H9 (cell line): Measurements from ENCODE around the gene PTCHD1. TPM values are rescaled to one million over a fixed set of nuclear protein-coding genes. Genes with fewer than 3 reads are reported as not detected.

Experiments used
- DNase-seq: peaks from one replicate; pipeline ENCODE4 v3.0.0-alpha.2; 2017
- H2AFZ ChIP-seq: one replicate; pipeline ENCODE4 v1.6.1; 2013; ENCODE audit warnings: mild to moderate bottlenecking, low read length, control low read depth, moderate library complexity
- H2AK5ac ChIP-seq: 2 replicates; pipeline ENCODE4 v1.6.1; 2013; ENCODE audit warnings: low read length, control low read depth, mixed read lengths; ENCODE audit not compliant: insufficient read length
- H2BK120ac ChIP-seq: one replicate; pipeline ENCODE4 v1.6.1; 2013; ENCODE audit warnings: low read depth, mild to moderate bottlenecking, low read length, control low read depth, inconsistent platforms; ENCODE audit not compliant: poor library complexity, severe bottlenecking
- H2BK12ac ChIP-seq: 2 replicates; pipeline ENCODE4 v1.6.1; 2013; ENCODE audit warnings: low read length, control low read depth, mixed read lengths, low read depth; ENCODE audit not compliant: insufficient read length
- H2BK15ac ChIP-seq: 2 replicates; pipeline ENCODE4 v1.6.1; 2013; ENCODE audit warnings: low read depth, low read length, control low read depth
- H2BK20ac ChIP-seq: one replicate; pipeline ENCODE4 v1.6.1; 2013; ENCODE audit warnings: low read depth, mild to moderate bottlenecking, low read length, control low read depth, inconsistent platforms; ENCODE audit not compliant: poor library complexity, severe bottlenecking
- H2BK5ac ChIP-seq: 2 replicates; pipeline ENCODE4 v1.6.1; 2013; ENCODE audit warnings: low read length, control low read depth, mixed read lengths; ENCODE audit not compliant: insufficient read length
- H3K14ac ChIP-seq: 2 replicates; pipeline ENCODE4 v1.6.1; 2013; ENCODE audit warnings: low read length, control low read depth; ENCODE audit not compliant: insufficient read depth
- H3K18ac ChIP-seq: 2 replicates; pipeline ENCODE4 v1.6.1; 2013; ENCODE audit warnings: low read depth, mild to moderate bottlenecking, mixed read lengths, low read length, control low read depth; ENCODE audit not compliant: insufficient read length
- H3K23ac ChIP-seq: 2 replicates; pipeline ENCODE4 v1.6.1; 2013; ENCODE audit warnings: low read length, control low read depth, mixed read lengths, low read depth; ENCODE audit not compliant: insufficient read length
- H3K23me2 ChIP-seq: 2 replicates; pipeline ENCODE4 v1.6.1; 2013; ENCODE audit warnings: low read depth, mild to moderate bottlenecking, mixed read lengths, low read length, control low read depth; ENCODE audit not compliant: insufficient read length, poor library complexity, severe bottlenecking
- H3K27ac ChIP-seq: 2 replicates; pipeline ENCODE4 v1.5.1; 2013; ENCODE audit warnings: low read length, control low read depth, mixed read lengths, low read depth; ENCODE audit not compliant: insufficient read length
- H3K27me3 ChIP-seq: 2 replicates; pipeline ENCODE4 v1.6.1; 2013; ENCODE audit warnings: low read length, control low read depth, inconsistent platforms; ENCODE audit not compliant: insufficient read depth
- H3K4ac ChIP-seq: 2 replicates; pipeline ENCODE4 v1.6.1; 2013; ENCODE audit warnings: low read depth, mild to moderate bottlenecking, control low read depth, inconsistent platforms, low read length, moderate library complexity
- H3K4me1 ChIP-seq: 2 replicates; pipeline ENCODE4 v1.6.1; 2013; ENCODE audit warnings: low read length, control low read depth, inconsistent platforms; ENCODE audit not compliant: insufficient read depth
- H3K4me2 ChIP-seq: 2 replicates; pipeline ENCODE4 v1.6.1; 2013; ENCODE audit warnings: low read length, control low read depth, mixed read lengths; ENCODE audit not compliant: insufficient read length, insufficient read depth
- H3K56ac ChIP-seq: 2 replicates; pipeline ENCODE4 v1.6.1; 2013; ENCODE audit warnings: low read depth, mild to moderate bottlenecking, mixed read lengths, low read length, control low read depth; ENCODE audit not compliant: insufficient read length
- H3K79me1 ChIP-seq: 2 replicates; pipeline ENCODE4 v1.6.1; 2013; ENCODE audit warnings: low read depth, mild to moderate bottlenecking, moderate library complexity, low read length, control low read depth, inconsistent platforms; ENCODE audit not compliant: insufficient read depth, poor library complexity, severe bottlenecking
- H3K79me2 ChIP-seq: 2 replicates; pipeline ENCODE4 v1.6.1; 2013; ENCODE audit warnings: low read length, control low read depth, inconsistent platforms; ENCODE audit not compliant: insufficient read depth
- H3K9ac ChIP-seq: 2 replicates; pipeline ENCODE4 v1.6.1; 2013; ENCODE audit warnings: low read length, control low read depth, mixed read lengths; ENCODE audit not compliant: insufficient read length; ENCODE audit errors: extremely low read depth
- H3K9me3 ChIP-seq: one replicate; pipeline ENCODE4 v1.6.1; 2013; ENCODE audit warnings: low read depth, low read length, inconsistent platforms; ENCODE audit not compliant: control insufficient read depth
- H3T11ph ChIP-seq: one replicate; pipeline ENCODE4 v1.6.1; 2013; ENCODE audit warnings: mild to moderate bottlenecking, low read length, control low read depth, inconsistent platforms
- H4K20me1 ChIP-seq: one replicate; pipeline ENCODE4 v1.6.1; 2013; ENCODE audit not compliant: control insufficient read depth, insufficient read length, insufficient read depth
- H4K5ac ChIP-seq: 2 replicates; pipeline ENCODE4 v1.6.1; 2013; ENCODE audit warnings: low read depth, mild to moderate bottlenecking, mixed read lengths, low read length, control low read depth; ENCODE audit not compliant: insufficient read length
- H4K8ac ChIP-seq: replicated peaks from 2 replicates; pipeline ENCODE4 v1.6.1; 2013; ENCODE audit warnings: low read length, control low read depth, mixed read lengths, low read depth; ENCODE audit not compliant: insufficient read length
- H4K91ac ChIP-seq: 2 replicates; pipeline ENCODE4 v1.6.1; 2013; ENCODE audit warnings: low read depth, mild to moderate bottlenecking, moderate library complexity, mixed read lengths, low read length, control low read depth; ENCODE audit not compliant: insufficient read length
- H3K27ac Mint-ChIP-seq, 3 experiments: 2 replicates in 2 of 3; 3 replicates in 1 of 3; pipeline ENCODE4 v1.8.0; 2020 to 2021; ENCODE audit warnings: mixed read lengths in 3 of 3, mild to moderate bottlenecking in 1 of 3, moderate library complexity in 1 of 3
- H3K27me3 Mint-ChIP-seq: 2 replicates; pipeline ENCODE4 v1.8.0; 2021; ENCODE audit warnings: low read depth, mild to moderate bottlenecking, moderate library complexity, mixed read lengths
- H3K36me3 Mint-ChIP-seq, 3 experiments: 2 replicates in 2 of 3; 3 replicates in 1 of 3; pipeline ENCODE4 v1.8.0; 2020 to 2021; ENCODE audit warnings: low read depth in 3 of 3, mixed read lengths in 3 of 3; ENCODE audit not compliant: insufficient read depth in 1 of 3
- H3K4me1 Mint-ChIP-seq, 2 experiments: 2 replicates each; pipeline ENCODE4 v1.8.0; 2020; ENCODE audit warnings: mixed read lengths in 2 of 2
- H3K4me3 Mint-ChIP-seq, 2 experiments: 2 replicates in 1 of 2; 3 replicates in 1 of 2; pipeline ENCODE4 v1.8.0; 2020 to 2021; ENCODE audit warnings: mild to moderate bottlenecking in 2 of 2, mixed read lengths in 2 of 2, moderate library complexity in 1 of 2
- H3K9me3 Mint-ChIP-seq, 2 experiments: 2 replicates in 1 of 2; 3 replicates in 1 of 2; pipeline ENCODE4 v1.8.0; 2020; ENCODE audit warnings: mild to moderate bottlenecking in 2 of 2, mixed read lengths in 2 of 2, moderate library complexity in 1 of 2
- WGBS: extraction: QIAGEN DNeasy Blood & Tissue Kit; methylation state at CpG from one replicate; pipeline ENCODE4 v1.1.7; 2013; ENCODE audit warnings: missing lambda C conversion rate, low lambda C conversion rate, mixed read lengths; ENCODE audit not compliant: insufficient read length; ENCODE audit errors: extremely low coverage; 5-methylcytosine and 5-hydroxymethylcytosine counted together
- total RNA-seq: library from RNA; stranded (reverse); gene quantifications from 2 replicates; pipeline ENCODE4 v1.2.1, GENCODE V29; 2021
- TF ChIP-seq, protein P1 (sequence below): fragments of 200-600 bp; sonication (generic); conservative IDR thresholded peaks from 3 replicates; pipeline ENCODE4 v1.8.0; 2021; ENCODE audit warnings: antibody characterized with exemption, mild to moderate bottlenecking

PTCHD1 gene
- total RNA-seq, 1 experiment from 2014 or later = 1.4 TPM

DNA sequence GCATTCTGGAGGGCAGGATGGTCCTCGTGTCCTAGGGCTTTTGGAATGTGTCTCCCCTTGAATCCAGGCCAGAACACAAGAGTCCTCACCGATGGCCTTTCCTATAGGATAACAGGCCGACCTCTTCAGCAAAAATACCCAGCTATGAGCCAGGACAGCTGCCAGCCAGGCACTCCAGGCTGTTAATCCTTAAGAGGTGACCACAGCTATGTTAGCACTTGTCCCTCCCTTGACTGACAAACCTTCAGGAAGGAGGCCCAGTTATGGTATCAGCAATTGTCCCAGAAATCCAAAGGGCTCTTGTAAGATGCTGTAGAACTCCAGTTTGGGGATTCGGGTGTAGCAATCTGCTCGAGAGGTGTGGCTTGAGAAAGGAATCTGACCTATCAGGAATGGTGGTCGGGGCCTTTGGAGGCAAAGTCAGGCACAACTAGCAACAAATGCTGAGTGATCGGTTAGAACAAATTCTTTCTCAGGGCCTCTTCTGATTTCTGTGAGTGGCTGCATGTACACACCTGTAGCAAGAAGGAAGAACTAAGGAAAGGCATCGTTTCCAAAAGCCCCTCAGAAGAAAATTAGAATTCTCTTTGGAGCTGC is 54.6 kb downstream of the PTCHD1 start:
- H3K4me1 Mint-ChIP-seq = peaks cover 25 to 27% of the 10 kb centered on the region in 2 experiments
- H3K9me3 Mint-ChIP-seq = no peaks in the 10 kb centered on the region
- H4K8ac ChIP-seq = no peak overlapping the region
- H4K20me1 ChIP-seq = no peaks in the 10 kb centered on the region
- WGBS = no CpG with 5 or more reads among the region's 8 CpGs
- H3K14ac ChIP-seq = no peak overlapping the region
- no peak overlapping the region for H2BK120ac ChIP-seq
- no peak overlapping the region for H3K18ac ChIP-seq
- H4K91ac ChIP-seq = no peak overlapping the region
- H2AFZ ChIP-seq = no peak overlapping the region
- DNase-seq = peak; percentile 49
- no peaks in the 10 kb centered on the region; the same call in 1 of the 2 replicates for H3K4me1 ChIP-seq
- no peak overlapping the region for H3K4me2 ChIP-seq
- H3K4ac ChIP-seq = no peak overlapping the region
- H3K23me2 ChIP-seq = no peaks in the 10 kb centered on the region
- no peak overlapping the region for H4K5ac ChIP-seq
- H3K27ac Mint-ChIP-seq = peak overlapping the region in 2 of 3 experiments; percentile 24 to 41; a peak in 5 of 7 replicates
- no peak overlapping the region for H2AK5ac ChIP-seq
- H3K9me3 ChIP-seq = no peaks in the 10 kb centered on the region
- TF ChIP-seq, protein P1, sequence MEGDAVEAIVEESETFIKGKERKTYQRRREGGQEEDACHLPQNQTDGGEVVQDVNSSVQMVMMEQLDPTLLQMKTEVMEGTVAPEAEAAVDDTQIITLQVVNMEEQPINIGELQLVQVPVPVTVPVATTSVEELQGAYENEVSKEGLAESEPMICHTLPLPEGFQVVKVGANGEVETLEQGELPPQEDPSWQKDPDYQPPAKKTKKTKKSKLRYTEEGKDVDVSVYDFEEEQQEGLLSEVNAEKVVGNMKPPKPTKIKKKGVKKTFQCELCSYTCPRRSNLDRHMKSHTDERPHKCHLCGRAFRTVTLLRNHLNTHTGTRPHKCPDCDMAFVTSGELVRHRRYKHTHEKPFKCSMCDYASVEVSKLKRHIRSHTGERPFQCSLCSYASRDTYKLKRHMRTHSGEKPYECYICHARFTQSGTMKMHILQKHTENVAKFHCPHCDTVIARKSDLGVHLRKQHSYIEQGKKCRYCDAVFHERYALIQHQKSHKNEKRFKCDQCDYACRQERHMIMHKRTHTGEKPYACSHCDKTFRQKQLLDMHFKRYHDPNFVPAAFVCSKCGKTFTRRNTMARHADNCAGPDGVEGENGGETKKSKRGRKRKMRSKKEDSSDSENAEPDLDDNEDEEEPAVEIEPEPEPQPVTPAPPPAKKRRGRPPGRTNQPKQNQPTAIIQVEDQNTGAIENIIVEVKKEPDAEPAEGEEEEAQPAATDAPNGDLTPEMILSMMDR = no peak
- no peak overlapping the region for H2BK5ac ChIP-seq
- no peak overlapping the region for H3K4me3 Mint-ChIP-seq
- H3K9ac ChIP-seq = no peak overlapping the region
- no peaks in the 10 kb centered on the region for H3K79me1 ChIP-seq
- no peak overlapping the region for H2BK20ac ChIP-seq
- H3K36me3 Mint-ChIP-seq = no peaks in the 10 kb centered on the region; a peak in 1 of 7 replicates
- H3K27me3 ChIP-seq = no peaks in the 10 kb centered on the region
- H3K27me3 Mint-ChIP-seq = no peaks in the 10 kb centered on the region
- H2BK12ac ChIP-seq = no peak overlapping the region
- H3K27ac ChIP-seq = no peak overlapping the region
- H3K23ac ChIP-seq = no peak overlapping the region
- H3T11ph ChIP-seq = no peak overlapping the region
- H3K56ac ChIP-seq = no peak overlapping the region
- no peak overlapping the region for H2BK15ac ChIP-seq
- H3K79me2 ChIP-seq = no peaks in the 10 kb centered on the region
